Stimulated activated CD8-positive, alpha-beta memory T cell treated with anti-CD3 and anti-CD28 coated beads, Interleukin-4, amount 100 ng/mL, for 4 hours (primary cell): Measurements from ENCODE around the gene RAB11A.

Source experiments
- DNase-seq, 2 donors: peaks; one replicate each; pipeline ENCODE4 v3.0.0-alpha.2; 2020; ENCODE audit warnings: low read depth in 2 of 2, low spot score in 1 of 2

Gene RAB11A

DNA sequence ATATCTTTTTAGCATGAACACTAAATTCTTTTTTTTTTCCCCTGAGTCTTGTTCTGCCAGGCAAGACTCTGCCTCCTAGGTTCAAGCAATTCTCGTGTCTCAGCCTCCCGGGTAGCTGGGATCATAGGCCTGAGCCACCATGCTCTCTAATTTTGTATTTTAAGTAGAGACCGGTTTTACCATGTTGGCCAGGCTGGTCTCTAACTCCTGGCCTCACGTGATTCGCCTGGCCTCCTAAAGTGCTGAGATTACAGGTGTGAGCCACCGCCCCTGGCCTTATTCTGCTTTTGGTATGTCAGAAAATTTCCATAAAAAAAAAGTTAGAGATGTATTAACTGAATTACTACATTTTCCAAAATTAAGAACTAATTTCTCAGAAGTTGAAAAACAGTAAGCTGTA is 14.3 kb downstream of the RAB11A start:
- no peak for DNase-seq

DNA sequence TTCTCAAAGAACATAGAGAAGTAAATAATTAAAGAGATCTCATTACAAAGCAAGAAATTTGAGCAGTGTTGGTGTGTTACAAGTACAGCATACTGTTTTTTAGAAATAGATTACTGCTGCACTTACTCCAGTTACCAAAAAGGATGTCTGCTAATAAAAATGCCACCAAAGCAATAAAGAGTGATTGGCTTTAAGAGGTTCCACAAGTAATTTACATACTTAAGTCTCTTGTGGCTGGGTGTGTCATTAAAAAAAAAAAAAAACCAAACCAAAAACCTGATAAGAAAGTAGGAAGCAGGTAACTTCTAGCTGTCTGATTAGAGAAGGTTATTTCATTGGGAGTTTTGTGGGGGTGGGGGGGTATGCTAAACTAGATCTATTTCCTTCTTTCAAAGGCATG is 15.2 kb downstream of the RAB11A start:
- DNase-seq: no peak

DNA sequence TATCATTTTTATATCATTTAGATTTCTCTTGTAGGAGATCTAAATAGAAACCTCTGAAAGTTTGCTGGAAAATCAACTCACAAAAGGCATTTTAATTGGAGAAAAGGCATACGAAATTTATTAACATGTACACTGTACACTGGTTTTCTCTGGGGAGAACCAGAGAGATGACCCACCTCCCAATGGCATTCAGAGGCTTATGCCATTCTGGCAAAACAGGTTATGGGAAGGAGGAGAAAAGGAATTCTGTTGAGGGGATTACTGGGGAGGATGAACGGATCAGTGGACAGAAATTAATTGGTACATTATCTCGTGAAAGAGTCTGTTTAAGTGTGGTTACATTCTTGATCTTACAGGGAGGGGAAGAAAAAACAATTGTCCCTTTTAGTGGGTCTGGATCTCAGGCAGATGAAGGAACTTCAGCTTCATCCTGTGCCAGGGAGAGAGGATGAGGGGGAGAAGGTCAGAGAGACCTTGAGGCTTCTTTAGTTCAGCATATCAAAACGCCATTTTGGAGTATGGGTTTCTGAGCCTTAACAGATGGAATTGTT is 16.5 kb downstream of the RAB11A start:
- DNase-seq: no peak

DNA sequence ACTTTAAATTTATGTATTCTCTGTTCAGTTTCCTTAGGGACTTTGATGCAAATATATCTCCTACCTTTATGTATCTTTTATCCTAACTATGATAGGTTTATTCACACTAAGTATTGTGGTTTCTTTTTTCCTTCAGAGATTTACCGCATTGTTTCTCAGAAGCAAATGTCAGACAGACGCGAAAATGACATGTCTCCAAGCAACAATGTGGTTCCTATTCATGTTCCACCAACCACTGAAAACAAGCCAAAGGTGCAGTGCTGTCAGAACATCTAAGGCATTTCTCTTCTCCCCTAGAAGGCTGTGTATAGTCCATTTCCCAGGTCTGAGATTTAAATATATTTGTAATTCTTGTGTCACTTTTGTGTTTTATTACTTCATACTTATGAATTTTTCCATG is 18.3 kb downstream of the RAB11A start:
- DNase-seq: peak in 1 of 2 donors; percentile 8

DNA sequence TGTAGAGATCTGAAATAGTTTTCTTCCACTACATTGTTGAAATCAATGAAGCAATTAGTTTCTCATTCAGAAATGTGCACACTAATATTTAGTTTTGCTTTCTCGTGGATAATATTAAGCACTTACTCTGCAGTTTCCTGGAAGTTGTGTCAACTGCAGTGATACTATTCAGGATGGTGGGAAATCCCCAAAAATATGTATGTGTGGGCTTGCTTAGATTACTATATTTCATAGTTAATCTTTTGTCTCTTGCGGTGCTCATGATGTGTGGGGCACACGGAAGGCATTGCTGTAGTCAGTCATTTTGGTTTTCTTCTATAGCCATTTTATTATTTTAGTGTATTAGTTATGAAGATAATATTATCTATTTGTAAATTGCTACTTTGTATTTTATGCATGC is 19.7 kb downstream of the RAB11A start:
- no peak for DNase-seq

DNA sequence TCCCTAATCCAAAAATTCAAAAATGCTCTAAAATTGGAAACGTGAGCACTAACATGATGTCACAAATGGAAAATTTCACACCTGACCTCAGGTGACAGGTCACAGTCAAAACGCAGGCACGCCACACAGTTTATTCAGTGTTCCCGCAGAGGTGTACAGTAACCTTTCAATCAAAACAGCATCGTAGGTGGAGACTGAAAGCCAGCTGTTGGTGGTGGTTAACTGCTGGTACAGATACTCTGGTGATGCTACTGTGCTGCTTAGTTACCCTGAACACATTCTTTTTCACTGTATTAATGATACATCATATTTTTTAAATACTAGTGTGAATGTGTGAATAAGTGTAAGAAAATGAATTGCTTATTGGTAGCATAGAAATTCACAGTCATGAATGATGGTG is 23.8 kb downstream of the RAB11A start:
- DNase-seq: no peak

DNA sequence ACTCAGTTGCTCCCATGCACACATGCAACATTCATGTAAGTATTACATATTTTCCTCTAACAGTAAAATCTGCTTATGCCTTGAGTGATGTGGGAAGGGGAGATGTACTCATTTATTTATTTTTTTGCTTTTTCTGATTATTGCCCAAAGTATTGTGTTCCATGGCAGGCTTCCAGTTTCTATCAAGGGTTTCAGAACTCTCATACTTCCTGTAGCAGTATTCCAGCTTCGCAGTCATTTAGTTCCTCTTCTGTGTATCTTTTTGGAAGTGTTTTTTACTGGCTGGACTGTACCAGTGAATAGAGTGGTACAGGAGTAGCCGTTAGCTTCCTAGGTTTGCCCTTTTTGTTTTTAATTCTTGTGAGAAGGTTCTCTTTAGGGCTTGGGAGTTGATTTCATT is 26.9 kb downstream of the RAB11A start:
- no peak for DNase-seq

DNA sequence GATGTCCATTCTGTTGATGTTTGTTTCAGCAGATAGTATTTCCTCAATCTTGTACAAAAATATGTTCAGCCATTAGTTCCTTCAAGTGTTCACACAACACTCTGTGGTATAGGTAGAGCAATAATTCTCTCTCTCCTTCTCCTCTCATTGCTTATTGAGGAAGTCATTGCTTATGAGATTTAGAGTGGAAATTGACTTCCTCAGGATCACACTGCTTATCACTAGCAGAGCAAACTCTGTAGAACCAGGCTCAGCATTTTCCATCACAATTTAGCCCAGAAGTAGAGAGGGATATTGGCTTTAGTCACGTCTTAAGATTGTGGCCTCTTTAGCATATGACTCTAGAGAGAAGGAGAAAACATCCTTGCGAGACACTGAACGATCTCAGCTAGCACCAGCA is 31.2 kb downstream of the RAB11A start:
- DNase-seq: no peak

DNA sequence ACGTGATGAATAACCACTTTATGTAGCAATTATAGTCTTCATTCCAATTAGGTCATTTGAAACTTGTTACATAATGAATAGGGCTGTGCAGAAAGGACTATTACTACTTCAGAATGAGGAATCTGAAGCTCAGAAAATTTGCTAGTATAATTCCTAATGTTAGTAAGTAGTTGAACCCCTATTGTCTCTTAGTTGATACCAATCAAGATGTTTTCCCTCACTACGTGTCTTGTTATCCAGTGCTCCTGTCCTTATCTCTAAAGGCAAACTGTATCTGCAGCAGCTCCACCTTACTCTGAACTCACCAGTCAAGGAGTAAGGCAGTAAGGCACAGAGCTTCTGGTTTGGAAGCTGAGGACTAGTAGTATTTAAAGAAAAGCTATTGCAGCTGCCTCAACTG is 32.0 kb downstream of the RAB11A start:
- DNase-seq: no peak

DNA sequence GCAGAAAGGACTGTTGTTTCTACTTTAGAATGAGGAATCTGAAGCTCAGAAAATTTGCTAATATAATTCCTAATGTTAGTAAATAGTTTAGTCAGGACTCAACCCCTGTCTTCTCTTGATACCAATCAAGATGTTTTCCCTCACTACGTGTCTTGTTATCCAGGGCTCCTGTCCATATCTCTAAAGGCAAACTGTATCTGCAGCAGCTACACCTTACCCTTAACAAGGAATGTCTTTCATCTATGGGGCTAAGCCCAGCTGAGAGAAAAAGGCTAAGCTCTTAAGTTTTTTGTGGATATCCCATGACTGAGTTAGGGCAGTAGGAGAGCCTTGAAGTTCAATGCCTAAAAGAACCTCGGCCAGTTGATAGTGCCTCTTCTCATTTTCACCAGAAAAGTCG is 32.5 kb downstream of the RAB11A start:
- no peak for DNase-seq

DNA sequence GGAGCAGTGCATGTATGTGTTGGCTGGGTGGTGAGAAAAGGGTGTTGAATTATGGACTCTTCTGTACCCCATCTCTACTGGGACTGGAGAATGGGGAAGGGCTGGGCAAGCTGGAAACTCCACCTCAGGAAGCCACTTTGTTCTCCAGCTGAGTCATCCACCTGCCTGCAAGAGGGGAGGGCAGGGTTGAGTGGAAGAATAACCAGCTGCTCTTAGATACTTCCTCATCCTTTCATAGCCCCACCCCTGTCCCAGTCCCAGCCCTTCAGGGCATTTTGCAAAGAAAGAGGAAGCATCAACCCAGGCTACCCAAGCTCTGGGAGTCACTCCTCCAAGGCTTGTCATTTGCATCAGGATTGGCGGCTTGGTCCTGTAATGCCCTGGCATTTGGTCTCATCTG is 33.1 kb downstream of the RAB11A start:
- DNase-seq: no peak

DNA sequence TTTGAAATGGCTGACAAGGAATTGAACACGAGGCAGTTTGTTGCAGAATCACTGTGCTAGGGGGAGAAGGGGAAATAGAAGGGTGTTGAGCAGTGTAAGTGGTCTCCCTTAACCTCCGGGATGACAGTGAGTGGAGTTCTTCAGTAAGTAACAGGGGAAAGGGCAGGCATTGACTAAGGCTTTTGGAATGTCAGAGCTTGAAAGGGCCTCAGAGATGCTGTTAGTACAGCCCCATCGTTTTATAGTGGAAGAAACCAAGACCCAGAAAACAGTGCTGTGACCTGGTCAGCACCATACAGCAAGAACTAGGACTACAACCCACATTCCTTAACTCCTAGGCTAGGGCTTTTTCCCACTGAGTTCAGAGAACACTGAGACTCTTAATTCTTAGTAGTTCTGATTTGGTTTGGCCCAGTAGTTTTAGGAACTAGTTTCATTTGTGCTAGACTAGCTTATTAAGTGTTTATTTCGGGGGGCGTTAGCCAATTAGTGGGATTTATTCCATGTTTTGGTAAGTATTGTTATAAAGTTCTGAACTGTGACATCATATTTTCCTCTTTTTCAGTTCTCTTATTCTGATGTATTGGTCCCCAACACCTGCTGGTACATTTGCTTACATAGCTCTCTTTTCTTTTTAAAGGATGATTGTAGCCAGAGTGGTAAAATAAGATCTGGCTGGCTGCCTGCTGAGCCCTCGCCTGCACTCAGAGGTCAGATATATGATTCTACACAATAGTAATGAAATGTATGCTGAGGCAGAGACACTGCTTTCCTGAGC is 34.2 kb downstream of the RAB11A start:
- no peak for DNase-seq

DNA sequence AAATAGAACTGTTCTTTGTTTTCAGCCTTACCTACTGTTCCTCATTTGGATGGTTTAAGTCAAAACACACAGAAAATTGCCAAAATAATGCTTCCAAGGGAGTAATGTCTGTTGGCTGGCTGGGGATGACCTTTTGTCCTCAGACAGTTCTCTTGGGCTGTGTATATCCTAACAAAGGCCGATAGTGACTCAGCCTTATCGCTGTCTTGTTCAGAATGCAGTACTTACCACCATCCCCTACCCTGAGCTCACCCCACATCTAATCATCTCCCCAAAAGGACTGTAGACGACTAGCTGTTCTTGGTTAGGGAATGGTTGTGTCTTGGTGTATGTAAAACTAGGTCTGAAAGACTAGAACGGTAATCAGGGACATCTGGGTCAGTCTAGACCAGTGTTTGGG is 35.0 kb downstream of the RAB11A start:
- no peak for DNase-seq

DNA sequence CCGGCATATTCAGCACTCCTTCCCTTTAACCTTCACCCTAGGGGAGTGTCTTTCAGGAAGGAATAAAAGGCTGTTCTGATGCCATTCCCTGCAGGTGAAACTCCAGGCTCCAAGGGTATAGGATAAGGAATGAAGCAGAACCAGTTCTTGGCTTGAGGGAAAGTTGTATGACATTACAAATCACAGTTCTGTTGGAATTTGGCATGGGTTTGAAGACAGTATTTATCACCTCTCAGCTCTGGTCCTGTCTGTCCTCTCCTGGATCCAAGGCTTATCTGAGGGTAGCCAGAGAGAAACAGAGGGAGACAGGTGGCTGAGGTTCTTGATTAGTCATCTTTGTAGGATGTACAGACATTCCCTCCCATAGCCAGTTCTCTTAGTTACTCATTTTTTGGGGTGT is 37.1 kb downstream of the RAB11A start:
- DNase-seq: no peak

DNA sequence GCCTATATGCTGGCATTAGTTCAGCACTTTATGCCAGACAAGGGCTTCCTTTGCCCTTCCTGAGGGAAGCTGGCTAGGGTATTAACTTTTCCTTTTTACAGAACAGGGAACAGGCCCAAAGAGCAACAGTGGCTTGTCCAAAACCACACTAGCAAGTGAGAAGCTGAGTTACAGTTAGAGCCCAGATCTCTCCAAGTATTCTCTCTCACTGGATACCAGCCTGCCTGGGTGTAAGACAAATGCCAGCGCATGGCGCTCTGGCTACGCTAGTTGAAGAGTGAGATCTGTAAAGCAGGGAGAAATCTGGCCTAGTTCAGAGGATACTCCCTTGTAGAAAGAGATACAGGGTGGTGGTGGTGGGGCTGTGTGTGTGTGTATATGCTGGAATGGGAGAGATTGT is 38.4 kb downstream of the RAB11A start:
- DNase-seq: no peak

DNA sequence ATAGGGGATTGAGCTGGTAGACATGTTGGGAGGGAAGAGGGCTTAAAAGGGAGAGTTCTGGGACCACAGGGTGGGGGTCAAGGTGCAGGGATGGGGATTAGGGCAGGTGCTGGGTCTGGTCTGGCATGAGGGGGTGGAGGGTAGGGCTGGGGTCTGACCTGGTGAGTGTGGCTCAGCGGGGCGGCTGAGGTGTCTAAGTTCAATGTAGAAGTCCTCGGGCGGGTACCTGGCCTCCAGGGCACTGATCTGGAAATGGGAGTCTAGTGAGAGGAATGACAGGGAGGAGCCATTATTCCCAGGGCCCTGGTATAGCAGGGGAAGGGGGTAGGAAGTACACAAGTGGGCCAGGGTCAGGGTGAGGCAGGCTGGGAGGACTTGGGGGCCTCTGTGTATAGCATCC is 39.6 kb downstream of the RAB11A start:
- DNase-seq: no peak

DNA sequence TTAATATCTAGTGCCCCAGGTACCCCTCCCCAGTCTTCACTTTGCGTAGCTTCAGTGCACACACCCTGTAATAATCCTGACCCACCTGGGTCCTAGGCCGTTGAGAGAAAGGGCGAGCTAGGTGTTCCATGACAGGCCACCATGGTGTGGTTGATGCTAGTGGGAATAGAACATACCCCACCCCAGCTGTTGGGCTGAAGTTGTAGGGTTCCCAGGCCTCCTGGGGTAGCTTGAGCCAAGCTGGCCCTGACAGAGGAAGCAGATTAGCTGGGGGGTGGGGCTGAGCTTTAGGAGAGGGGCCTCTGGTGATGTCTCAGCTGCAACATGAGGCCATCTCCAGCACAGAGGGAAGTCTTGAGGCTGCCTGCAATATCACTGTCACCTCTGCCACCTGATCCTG is 40.5 kb downstream of the RAB11A start:
- no peak for DNase-seq

DNA sequence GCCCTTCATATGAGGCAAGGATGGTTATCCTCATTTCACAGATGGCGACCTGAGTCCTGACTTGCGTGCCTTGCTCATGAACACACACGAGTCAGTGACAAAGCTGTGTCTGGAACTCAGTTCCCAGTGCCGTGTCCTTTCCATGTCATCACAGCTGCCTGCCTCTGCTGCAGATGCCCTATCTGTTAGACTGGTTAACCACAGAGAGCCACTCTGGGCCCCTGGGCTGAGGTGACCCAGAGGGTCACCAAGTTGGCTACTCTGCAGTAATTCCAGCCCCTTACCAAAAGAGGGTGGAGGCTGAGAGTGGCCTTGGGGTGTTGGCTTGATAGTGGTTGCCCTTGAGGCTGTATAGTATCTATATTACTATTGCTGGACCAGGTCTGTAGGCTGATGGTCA is 41.0 kb downstream of the RAB11A start:
- DNase-seq: no peak

DNA sequence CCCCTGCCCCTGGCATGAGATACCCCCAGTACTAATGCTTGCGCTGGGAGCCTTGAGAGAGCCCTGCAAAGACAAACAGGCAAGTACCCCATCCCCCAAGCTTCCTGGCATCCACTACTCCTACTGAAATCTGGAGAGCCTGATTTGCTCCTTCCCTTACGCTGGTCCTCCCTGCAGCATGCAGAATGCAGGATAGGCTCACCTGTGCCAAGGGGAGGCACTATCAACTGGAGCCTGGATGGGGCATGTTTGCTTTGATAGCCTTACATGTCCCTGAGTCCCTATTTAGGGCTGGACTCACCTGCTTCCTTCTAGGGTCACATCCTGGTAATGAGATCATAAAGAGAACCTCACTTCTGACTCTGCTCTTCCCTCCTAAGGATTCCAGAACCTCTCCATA is 42.9 kb downstream of the RAB11A start:
- no peak for DNase-seq

DNA sequence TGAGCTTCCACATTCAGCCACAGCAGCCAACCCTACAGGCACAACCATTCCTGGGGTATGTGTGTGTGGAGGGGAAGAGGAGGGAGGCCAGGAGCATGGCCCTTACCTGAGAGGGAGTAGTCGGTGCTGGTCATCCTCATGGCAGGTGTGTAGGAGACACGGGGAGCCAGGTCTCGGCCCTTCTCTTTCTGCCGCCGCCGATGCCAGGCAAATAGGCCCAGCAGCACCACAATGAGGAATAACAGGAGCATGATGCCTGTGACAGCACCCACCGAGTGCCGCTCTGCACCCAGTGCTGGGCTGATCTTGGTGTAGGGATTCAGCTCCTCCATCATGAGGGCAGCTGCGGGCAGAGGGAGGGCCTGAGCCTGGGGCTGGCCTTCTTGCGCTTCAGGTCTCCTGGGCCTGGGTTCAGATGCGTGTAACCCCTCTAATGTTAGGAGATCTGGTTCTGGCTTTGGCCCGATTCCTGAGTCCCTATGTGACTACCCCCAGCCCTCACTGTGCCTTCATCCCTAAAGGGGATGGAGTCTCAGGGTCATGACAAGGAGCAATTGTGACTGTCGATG is 44.4 kb downstream of the RAB11A start:
- DNase-seq: no peak

DNA sequence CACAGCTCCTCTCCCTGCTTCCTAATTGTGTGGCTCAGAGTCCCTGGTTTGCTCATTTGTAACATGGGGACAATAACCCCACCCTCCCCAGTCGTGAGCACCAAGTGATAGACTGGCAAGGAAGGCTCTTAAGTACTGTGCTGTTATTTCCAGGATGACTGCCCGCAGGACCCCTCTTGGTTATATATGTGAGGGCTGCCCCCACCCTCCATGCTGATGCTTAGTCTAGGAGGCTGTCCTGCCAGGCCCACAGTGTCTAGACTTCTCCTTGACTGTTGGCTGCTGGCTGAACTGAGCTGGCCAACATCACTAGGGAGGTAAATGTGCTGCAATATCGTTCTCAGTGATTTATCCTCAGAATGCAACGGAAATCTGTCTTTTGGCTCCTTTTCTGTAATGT is 45.1 kb downstream of the RAB11A start:
- DNase-seq: no peak

DNA sequence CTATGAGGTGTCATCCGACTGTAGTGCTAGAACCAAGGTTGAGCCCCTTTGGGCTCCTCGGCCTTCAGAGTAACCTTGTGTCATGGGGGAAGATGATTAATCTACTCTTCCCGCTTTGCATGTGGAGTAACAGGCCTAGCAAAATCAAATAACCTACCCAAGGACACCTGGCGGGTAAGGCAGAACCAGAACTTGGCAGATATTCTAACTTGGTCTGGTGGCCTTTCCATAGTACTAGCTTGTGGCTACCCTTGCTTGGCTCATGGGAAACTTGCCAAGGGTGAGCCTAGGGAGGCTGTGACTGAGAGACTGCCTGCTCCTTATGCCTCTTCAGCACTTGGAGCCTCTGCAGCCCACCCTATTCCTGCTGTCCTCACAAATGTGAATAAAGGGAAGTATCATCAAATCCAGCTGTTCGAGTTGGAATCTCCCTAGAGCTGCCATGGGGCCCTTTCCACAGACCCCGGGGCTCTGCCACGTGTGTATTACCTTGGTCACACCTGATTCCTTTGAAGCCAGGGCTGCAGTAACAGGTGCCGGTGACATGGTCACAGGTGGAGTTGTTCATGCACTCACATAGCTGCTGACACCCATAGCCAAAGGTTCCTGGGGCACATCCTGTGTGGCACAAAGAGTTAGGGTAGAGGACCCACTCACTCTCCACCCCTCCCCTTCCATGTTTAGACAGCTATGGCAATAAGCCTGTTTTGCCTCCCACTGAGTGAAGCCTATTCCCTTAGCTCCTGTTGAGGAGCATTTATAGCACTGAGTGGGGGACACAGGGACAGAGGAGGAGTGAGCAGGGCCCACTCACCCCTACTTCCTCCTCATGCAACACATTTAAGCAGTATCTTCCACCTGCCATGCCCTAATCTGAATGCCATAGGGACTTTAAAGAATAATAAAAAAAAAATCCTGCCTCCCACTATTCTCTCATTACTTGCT is 46.0 kb downstream of the RAB11A start:
- no peak for DNase-seq
